HG02973 (cell line): ENCODE results near the gene SLC1A1.
"Not testable (repeated sequence)": the region's sequence is repeated elsewhere in the genome, so short reads cannot be mapped to it uniquely, and the experiment has no call there.

Source experiments
- ATAC-seq: cut with Tn5 transposase; IDR thresholded peaks from one replicate; pipeline ENCODE4 v1.9.1; 2021; ENCODE audit warnings: moderate library complexity; ENCODE audit not compliant: unreplicated experiment

Gene SLC1A1

GRCh38 chr9:4504250-4504649 lies 14.0 kb downstream of the SLC1A1 start:
- ATAC-seq: no peak

GRCh38 chr9:4506490-4506889 lies 16.2 kb downstream of the SLC1A1 start:
- ATAC-seq: no peak

GRCh38 chr9:4507306-4508130 lies 17.2 kb downstream of the SLC1A1 start:
- ATAC-seq: no peak

- ATAC-seq: no peak
These were observed 18.1 kb downstream of the SLC1A1 start for GRCh38 chr9:4508246-4508906.

- no peak for ATAC-seq
These were observed 18.8 kb downstream of the SLC1A1 start for GRCh38 chr9:4508907-4509589.

- no peak for ATAC-seq
These were observed 19.3 kb downstream of the SLC1A1 start for GRCh38 chr9:4509590-4509984.

- no peak for ATAC-seq
These were observed 20.5 kb downstream of the SLC1A1 start for GRCh38 chr9:4510546-4511322.

- ATAC-seq: no peak
These were observed 24.2 kb downstream of the SLC1A1 start for GRCh38 chr9:4514252-4515128.

GRCh38 chr9:4515958-4516375 lies 25.7 kb downstream of the SLC1A1 start:
- ATAC-seq: peak; percentile 49

GRCh38 chr9:4517274-4517673 lies 27.0 kb downstream of the SLC1A1 start:
- no peak for ATAC-seq

GRCh38 chr9:4519604-4520003 lies 29.3 kb downstream of the SLC1A1 start:
- ATAC-seq: peak; percentile 47

- ATAC-seq: no peak
These were observed 29.8 kb downstream of the SLC1A1 start for GRCh38 chr9:4520055-4520454.

GRCh38 chr9:4530375-4530774 lies 40.1 kb downstream of the SLC1A1 start:
- peak; percentile 60 for ATAC-seq

GRCh38 chr9:4530831-4531230 lies 40.6 kb downstream of the SLC1A1 start:
- peak; percentile 13 for ATAC-seq

GRCh38 chr9:4531355-4531754 lies 41.1 kb downstream of the SLC1A1 start:
- ATAC-seq: not testable (repeated sequence)

GRCh38 chr9:4533881-4534280 lies 43.6 kb downstream of the SLC1A1 start:
- not testable (repeated sequence) for ATAC-seq

- not testable (repeated sequence) for ATAC-seq
These were observed 45.9 kb downstream of the SLC1A1 start for GRCh38 chr9:4536196-4536595.

GRCh38 chr9:4537581-4537980 lies 47.3 kb downstream of the SLC1A1 start:
- ATAC-seq: no peak

- no peak for ATAC-seq
These were observed 47.8 kb downstream of the SLC1A1 start for GRCh38 chr9:4538107-4538506.

GRCh38 chr9:4538621-4539020 lies 48.4 kb downstream of the SLC1A1 start:
- no peak for ATAC-seq
